Stimulated activated CD8-positive, alpha-beta memory T cell treated with anti-CD3 and anti-CD28 coated beads, Interleukin-15, amount 100 ng/mL, for 1 hour (primary cell): ENCODE measurements around the gene IL17B.

Source experiments
- DNase-seq: peaks from one replicate; pipeline ENCODE4 v3.0.0-alpha.2; 2020; ENCODE audit warnings: low read depth

Gene IL17B

GRCh38 chr5:149357370-149358293 is 21.5 kb downstream of the IL17B start, which contains the start of gene PCYOX1L:
TSS of gene PCYOX1L (plus strand) at chr5:149358046. CDS start at chr5:149358069, 23 bp downstream.
- peak; percentile 97 for DNase-seq

- no peak for DNase-seq
Observed at GRCh38 chr5:149356391-149356790, 22.7 kb downstream of the IL17B start.

GRCh38 chr5:149355688-149356087 is 23.4 kb downstream of the IL17B start:
- no peak for DNase-seq

GRCh38 chr5:149353911-149354310 is 25.2 kb downstream of the IL17B start:
- DNase-seq, result no peak

- no peak for DNase-seq
Observed at GRCh38 chr5:149352169-149352568, 26.9 kb downstream of the IL17B start.

GRCh38 chr5:149349382-149349781 is 29.7 kb downstream of the IL17B start:
- DNase-seq, result no peak

GRCh38 chr5:149348518-149348917 is 30.6 kb downstream of the IL17B start:
- DNase-seq, result no peak

GRCh38 chr5:149345892-149346222 is 33.2 kb downstream of the IL17B start:
- DNase-seq, result no peak

GRCh38 chr5:149345147-149345891 is 33.8 kb downstream of the IL17B start, which contains the start of gene GRPEL2:
TSS of gene GRPEL2 (plus strand) at chr5:149345499. CDS start at chr5:149345540, 41 bp downstream.
- DNase-seq, result peak; percentile 67

GRCh38 chr5:149344151-149344550 is 34.9 kb downstream of the IL17B start:
- no peak for DNase-seq

GRCh38 chr5:149341876-149342275 is 37.2 kb downstream of the IL17B start:
- no peak for DNase-seq

GRCh38 chr5:149340920-149341319 is 38.2 kb downstream of the IL17B start:
- DNase-seq, result no peak

GRCh38 chr5:149338364-149338763 is 40.7 kb downstream of the IL17B start:
- DNase-seq, result no peak

GRCh38 chr5:149337736-149338135 is 41.4 kb downstream of the IL17B start:
- DNase-seq, result no peak

- DNase-seq, result no peak
Observed at GRCh38 chr5:149333711-149334443, 45.2 kb downstream of the IL17B start.

GRCh38 chr5:149328177-149328576 is 50.9 kb downstream of the IL17B start:
- no peak for DNase-seq

GRCh38 chr5:149326611-149327010 is 52.5 kb downstream of the IL17B start:
- no peak for DNase-seq

- no peak for DNase-seq
Observed at GRCh38 chr5:149325894-149326293, 53.2 kb downstream of the IL17B start.

GRCh38 chr5:149325166-149325735 is 53.8 kb downstream of the IL17B start:
- DNase-seq, result no peak

GRCh38 chr5:149324641-149325040 is 54.5 kb downstream of the IL17B start:
- DNase-seq, result no peak
